Measurements from ENCODE around the gene RAMAC. TPM values are rescaled to one million over a fixed set of nuclear protein-coding genes. Genes with fewer than 3 reads are reported as not detected.

The RAMAC gene
- total RNA-seq, 4 donors from 2014 or later: 16.4 to 28.0 (median 23.7) TPM

- intact Hi-C loops (cut with DNase I; ENCODE audit: low total_unique reads): loop anchor here (5.0 to 10.0 kb wide), 4 partner anchors 35 to 477 kb away; partner anchors contain the start of gene HDGFL3
- peaks cover 26 to 29% of the 10 kb centered on the region in 2 donors for H3K4me1 ChIP-seq
- H3K9me3 ChIP-seq: no peaks in the 10 kb centered on the region
- peaks cover 0 to 29% of the 10 kb centered on the region in 2 donors for H3K36me3 ChIP-seq
- H3K27ac ChIP-seq: peak overlapping the region; percentile 82 to 92 (median 86)
- H3K4me3 ChIP-seq: peak overlapping the region; percentile 90 to 100 (median 95)
- H3K27me3 ChIP-seq: no peaks in the 10 kb centered on the region
- TF ChIP-seq CTCF (IDR thresholded peaks at IDR 0.05 in 4 of 5, conservative IDR thresholded peaks at IDR 0.05 in 1 of 5) (no peak), POLR2A (IDR thresholded peaks at IDR 0.05) (no peak)
- ATAC-seq: peak; percentile 7
- DNase-seq: no peak
- in situ Hi-C loops (cut with MboI; ENCODE audit: low sequenced_read_pairs in 4 of 4): loop anchor here in 3 of 4 donors (5.0 to 25.0 kb wide), 3 partner anchors 93 to 475 kb away; partner anchors contain the start of genes TM6SF1 (in 2 of the 3) and RPS17 (in 1 of the 3)
These were observed 26.0 kb downstream of the RAMAC start for GRCh38 chr15:83012076-83012426.

GRCh38 chr15:83012636-83013035 lies 26.6 kb downstream of the RAMAC start:
- peaks cover 0 to 30% of the 10 kb centered on the region in 2 donors for H3K36me3 ChIP-seq
- no peak for TF ChIP-seq CTCF (IDR thresholded peaks at IDR 0.05 in 4 of 5, conservative IDR thresholded peaks at IDR 0.05 in 1 of 5)
- TF ChIP-seq POLR2A (IDR thresholded peaks at IDR 0.05): no peak
- no peak overlapping the region for H3K4me3 ChIP-seq
- H3K9me3 ChIP-seq: no peaks in the 10 kb centered on the region
- intact Hi-C loops (cut with DNase I; ENCODE audit: low total_unique reads): loop anchor here (5.0 to 10.0 kb wide), 4 partner anchors 35 to 478 kb away; partner anchors contain the start of gene HDGFL3
- no peak for ATAC-seq
- peak overlapping the region in 1 of 4 donors; percentile 88 for H3K27ac ChIP-seq
- H3K4me1 ChIP-seq: peaks cover 26 to 29% of the 10 kb centered on the region in 2 donors
- in situ Hi-C loops (cut with MboI; ENCODE audit: low sequenced_read_pairs in 4 of 4): loop anchor here in 3 of 4 donors (5.0 to 25.0 kb wide), 3 partner anchors 92 to 475 kb away; partner anchors contain the start of genes TM6SF1 (in 2 of the 3) and RPS17 (in 1 of the 3)
- H3K27me3 ChIP-seq: no peaks in the 10 kb centered on the region
- DNase-seq: no peak

- H3K9me3 ChIP-seq: no peaks in the 10 kb centered on the region
- DNase-seq: no peak
- no peak for TF ChIP-seq CTCF (IDR thresholded peaks at IDR 0.05 in 4 of 5, conservative IDR thresholded peaks at IDR 0.05 in 1 of 5)
- no peak for TF ChIP-seq POLR2A (IDR thresholded peaks at IDR 0.05)
- peaks cover 0 to 31% of the 10 kb centered on the region in 2 donors for H3K36me3 ChIP-seq
- in situ Hi-C loops (cut with MboI; ENCODE audit: low sequenced_read_pairs in 4 of 4) (loop anchor here in 3 of 4 donors (5.0 to 25.0 kb wide), 3 partner anchors 91 to 477 kb away; partner anchors contain the start of genes TM6SF1 (in 2 of the 3) and RPS17 (in 1 of the 3)), intact Hi-C loops (cut with DNase I; ENCODE audit: low total_unique reads) (loop anchor here (5.0 to 10.0 kb wide), 4 partner anchors 33 to 479 kb away; partner anchors contain the start of gene HDGFL3)
- peaks cover 25 to 27% of the 10 kb centered on the region in 2 donors for H3K4me1 ChIP-seq
- no peak overlapping the region for H3K4me3 ChIP-seq
- H3K27me3 ChIP-seq: no peaks in the 10 kb centered on the region
- H3K27ac ChIP-seq: peak overlapping the region in 1 of 4 donors; percentile 48
- ATAC-seq: no peak
These were observed 28.2 kb downstream of the RAMAC start for GRCh38 chr15:83014205-83014653.

- Histone ChIP-seq H3K4me1 (peaks cover 16% of the 10 kb centered on the region in 2 donors), H3K27me3 (no peaks in the 10 kb centered on the region), H3K36me3 (peaks cover 0 to 38% of the 10 kb centered on the region in 2 donors), H3K9me3 (no peaks in the 10 kb centered on the region), H3K27ac (peak overlapping the region in 2 of 4 donors; percentile 43 to 56), H3K4me3 (no peak overlapping the region)
- TF ChIP-seq POLR2A (IDR thresholded peaks at IDR 0.05): no peak
- no peak for TF ChIP-seq CTCF (IDR thresholded peaks at IDR 0.05 in 4 of 5, conservative IDR thresholded peaks at IDR 0.05 in 1 of 5)
- DNase-seq (no peak), ATAC-seq (no peak)
- in situ Hi-C loops (cut with MboI; ENCODE audit: low sequenced_read_pairs in 4 of 4) (loop anchor here in 2 of 4 donors (10.0 to 25.0 kb wide), 2 partner anchors 89 to 478 kb away; partner anchors contain the start of genes RPS17 (in 1 of the 2) and TM6SF1 (in 1 of the 2)), intact Hi-C loops (cut with DNase I; ENCODE audit: low total_unique reads) (loop anchor here (10.0 kb wide), 1 partner anchor 481 kb away; no protein-coding TSS in a partner anchor)
These were observed 29.4 kb downstream of the RAMAC start for GRCh38 chr15:83015361-83015760.

Data from gastrocnemius medialis (tissue), 4 donors.